Fibroblast of lung (primary cell): ENCODE data around the gene KLHL14. TPM values are rescaled to one million over a fixed set of nuclear protein-coding genes. Genes with fewer than 3 reads are reported as not detected.

Experiments
- DNase-seq, 2 donors: peaks; one replicate each; pipeline versions ENCODE4 v3.0.0 to v3.0.0-alpha.2; 2010; ENCODE audit warnings: low read depth in 2 of 2
- H2AFZ ChIP-seq: 2 replicates; pipeline ENCODE4 v1.5.1; 2012; ENCODE audit warnings: low read length, control low read depth, inconsistent platforms
- H3K27ac ChIP-seq: 2 replicates; pipeline ENCODE4 v1.5.1; 2011; ENCODE audit warnings: low read length, control low read depth; ENCODE audit not compliant: insufficient read depth
- H3K27me3 ChIP-seq: 2 replicates; pipeline ENCODE4 v1.5.1; 2011; ENCODE audit warnings: mild to moderate bottlenecking, low read length; ENCODE audit not compliant: control insufficient read depth, insufficient read depth
- H3K36me3 ChIP-seq: 2 replicates; pipeline ENCODE4 v1.5.1; 2011; ENCODE audit warnings: low read length; ENCODE audit not compliant: control insufficient read depth, insufficient read depth
- H3K4me1 ChIP-seq: 2 replicates; pipeline ENCODE4 v1.5.1; 2011; ENCODE audit warnings: low read length; ENCODE audit not compliant: control insufficient read depth, insufficient read depth; ENCODE audit errors: extremely low read depth
- H3K4me2 ChIP-seq: 2 replicates; pipeline ENCODE4 v1.5.1; 2011; ENCODE audit warnings: low read length, control low read depth; ENCODE audit not compliant: insufficient read depth; ENCODE audit errors: extremely low read depth
- H3K4me3 ChIP-seq, 4 experiments: fragments of 200-600 bp in 1 of 4; sonication (generic) in 1 of 4; replicated peaks in 1 of 4; 2 replicates each; pipeline ENCODE4 v1.5.1; 2011 to 2016; ENCODE audit warnings: low read length in 4 of 4, low read depth in 3 of 4, mild to moderate bottlenecking in 3 of 4, control low read depth in 2 of 4, inconsistent platforms in 1 of 4, mixed read lengths in 1 of 4; ENCODE audit not compliant: insufficient read depth in 1 of 4; ENCODE audit errors: control extremely low read depth in 1 of 4
- H3K79me2 ChIP-seq: 2 replicates; pipeline ENCODE4 v1.5.1; 2012; ENCODE audit warnings: mild to moderate bottlenecking, low read length, inconsistent platforms; ENCODE audit not compliant: control insufficient read depth, insufficient read depth
- H3K9ac ChIP-seq: 2 replicates; pipeline ENCODE4 v1.5.1; 2011; ENCODE audit warnings: mild to moderate bottlenecking, low read length, control low read depth; ENCODE audit not compliant: insufficient read depth
- H3K9me3 ChIP-seq: 2 replicates; pipeline ENCODE4 v1.5.1; 2012; ENCODE audit warnings: low read depth, low read length; ENCODE audit not compliant: control insufficient read depth, insufficient read depth
- H4K20me1 ChIP-seq: 2 replicates; pipeline ENCODE4 v1.5.1; 2011; ENCODE audit warnings: low read length; ENCODE audit not compliant: control insufficient read depth, insufficient read depth; ENCODE audit errors: extremely low read depth
- CTCF ChIP-seq, 2 donors: IDR thresholded peaks in 1 of 2; conservative IDR thresholded peaks in 1 of 2; 1 replicate in 1 of 2; 2 replicates in 1 of 2; pipeline ENCODE4 v1.5.1; 2011 to 2012; ENCODE audit warnings: low read length in 2 of 2, control low read depth in 1 of 2, inconsistent platforms in 1 of 2, low read depth in 1 of 2, mild to moderate bottlenecking in 1 of 2
- EZH2 ChIP-seq: IDR thresholded peaks from 2 replicates; pipeline ENCODE4 v1.5.1; 2012; ENCODE audit warnings: low read length, control low read depth, mild to moderate bottlenecking; ENCODE audit errors: missing control alignments
- polyA plus RNA-seq, 2 donors: library from polyadenylated mRNA; depleted of rRNA in 1 of 2; stranded (reverse) in 1 of 2; unstranded in 1 of 2; fragments of >200 nt; gene quantifications; 2 replicates each; pipeline ENCODE4 v1.2.1, GENCODE V29; 2011 to 2012; ENCODE audit warnings: missing spikeins in 1 of 2
- total RNA-seq: library from RNA; depleted of rRNA; stranded (reverse); fragments of >200 nt; gene quantifications from 2 replicates; pipeline ENCODE4 v1.2.1, GENCODE V29; 2014

KLHL14 gene
- total and polyA plus RNA-seq, 2 donors (not counting 1 experiment from before 2014, with no cell fraction given) = not detected

GRCh38 chr18:32775628-32776027 is 2.8 kb upstream of the KLHL14 start:
- DNase-seq = no peak
- Histone ChIP-seq H3K4me1 (no peaks in the 10 kb centered on the region), H3K4me2 (no peak overlapping the region)

GRCh38 chr18:32773382-32773712 is 524 bp upstream of the KLHL14 start:
- Histone ChIP-seq H3K4me1 (no peaks in the 10 kb centered on the region), H2AFZ (no peak overlapping the region), H3K27ac (no peak overlapping the region), H3K36me3 (no peaks in the 10 kb centered on the region), H3K4me2 (no peak overlapping the region), H3K4me3 (no peak overlapping the region), H3K9ac (no peak overlapping the region), H4K20me1 (no peaks in the 10 kb centered on the region), H3K79me2 (no peaks in the 10 kb centered on the region), H3K9me3 (no peaks in the 10 kb centered on the region), H3K27me3 (peaks cover 14% of the 10 kb centered on the region)
- TF ChIP-seq CTCF (conservative IDR thresholded peaks at IDR 0.05 in 1 of 2, IDR thresholded peaks at IDR 0.05 in 1 of 2; ENCODE audit: low read depth in 1 of 2, low read length in 2 of 2) (no peak), EZH2 (no peak)
- DNase-seq = no peak

More at GRCh38 chr18:32775628-32776027, 2.8 kb upstream of the KLHL14 start:
- Histone ChIP-seq H4K20me1 (no peaks in the 10 kb centered on the region), H2AFZ (no peak overlapping the region), H3K36me3 (no peaks in the 10 kb centered on the region), H3K79me2 (no peaks in the 10 kb centered on the region), H3K9ac (no peak overlapping the region), H3K27me3 (peaks cover 6% of the 10 kb centered on the region), H3K27ac (no peak overlapping the region), H3K4me3 (no peak overlapping the region), H3K9me3 (no peaks in the 10 kb centered on the region)
- TF ChIP-seq CTCF (conservative IDR thresholded peaks at IDR 0.05 in 1 of 2, IDR thresholded peaks at IDR 0.05 in 1 of 2; ENCODE audit: low read depth in 1 of 2, low read length in 2 of 2) (no peak), EZH2 (no peak)

- no peaks in the 10 kb centered on the region for H3K79me2 ChIP-seq
- H2AFZ ChIP-seq = no peak overlapping the region
- no peaks in the 10 kb centered on the region for H3K36me3 ChIP-seq
- H3K27me3 ChIP-seq = peaks cover 14% of the 10 kb centered on the region
- H3K27ac ChIP-seq = no peak overlapping the region
- no peaks in the 10 kb centered on the region for H4K20me1 ChIP-seq
- H3K4me3 ChIP-seq = no peak overlapping the region
- DNase-seq = no peak
- H3K4me2 ChIP-seq = no peak overlapping the region
- TF ChIP-seq EZH2 (no peak), CTCF (conservative IDR thresholded peaks at IDR 0.05 in 1 of 2, IDR thresholded peaks at IDR 0.05 in 1 of 2; ENCODE audit: low read depth in 1 of 2, low read length in 2 of 2) (no peak)
- H3K9me3 ChIP-seq = no peaks in the 10 kb centered on the region
- no peak overlapping the region for H3K9ac ChIP-seq
- no peaks in the 10 kb centered on the region for H3K4me1 ChIP-seq
Measured at GRCh38 chr18:32771871-32772580, 797 bp downstream of the KLHL14 start.
